ES-I3 (cell line): ENCODE data around the gene CHRM1.
"Not testable (repeated sequence)": the region's sequence is repeated elsewhere in the genome, so short reads cannot be mapped to it uniquely, and the experiment has no call there.

Source experiments
- H3K36me3 ChIP-seq: 2 replicates; pipeline ENCODE4 v1.6.1; 2013; ENCODE audit warnings: mild to moderate bottlenecking, low read length, control low read depth, moderate library complexity; ENCODE audit not compliant: insufficient read depth
- H3K4me1 ChIP-seq: 2 replicates; pipeline ENCODE4 v1.6.1; 2013; ENCODE audit warnings: mild to moderate bottlenecking, control low read depth, low read length; ENCODE audit not compliant: insufficient read depth
- H3K9ac ChIP-seq: 2 replicates; pipeline ENCODE4 v1.6.1; 2013; ENCODE audit warnings: low read depth, mild to moderate bottlenecking, low read length, moderate library complexity
- H3K9me3 ChIP-seq: 2 replicates; pipeline ENCODE4 v1.6.1; 2013; ENCODE audit warnings: mild to moderate bottlenecking, low read length, moderate library complexity; ENCODE audit not compliant: control insufficient read depth, insufficient read depth

Gene CHRM1

DNA sequence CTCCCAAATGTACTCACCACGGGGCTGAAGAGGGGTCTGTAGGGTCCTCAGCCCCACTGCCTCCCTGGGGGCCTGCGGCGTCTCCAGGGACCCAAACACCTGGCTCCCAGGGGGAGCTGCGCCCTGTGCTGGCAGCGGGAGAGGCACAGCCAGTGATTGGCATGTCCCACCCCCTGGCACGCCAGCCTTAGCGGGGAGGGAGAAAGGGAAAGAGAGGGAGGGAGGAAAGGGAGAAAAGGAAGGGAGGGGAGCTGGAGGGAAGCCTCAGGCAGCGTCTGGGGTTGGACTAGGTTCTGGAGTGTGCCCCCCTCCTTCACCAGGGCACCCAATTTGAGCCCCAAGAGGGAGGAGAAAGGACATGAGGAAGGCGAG is at the start of gene CHRM1:
Gene CHRM1 (minus strand): TSS at position 163 of the 372 bp plus-strand sequence. CDS start 10,263 bp downstream, outside the sequence.
- no peak within 1 kb of the TSS for H3K9ac ChIP-seq
- H3K9me3 ChIP-seq = no peaks in the 10 kb centered on the region
- peaks cover 3% of the 10 kb centered on the region; the same call in 1 of the 2 replicates for H3K4me1 ChIP-seq
- H3K36me3 ChIP-seq = no peaks in the 10 kb centered on the region

DNA sequence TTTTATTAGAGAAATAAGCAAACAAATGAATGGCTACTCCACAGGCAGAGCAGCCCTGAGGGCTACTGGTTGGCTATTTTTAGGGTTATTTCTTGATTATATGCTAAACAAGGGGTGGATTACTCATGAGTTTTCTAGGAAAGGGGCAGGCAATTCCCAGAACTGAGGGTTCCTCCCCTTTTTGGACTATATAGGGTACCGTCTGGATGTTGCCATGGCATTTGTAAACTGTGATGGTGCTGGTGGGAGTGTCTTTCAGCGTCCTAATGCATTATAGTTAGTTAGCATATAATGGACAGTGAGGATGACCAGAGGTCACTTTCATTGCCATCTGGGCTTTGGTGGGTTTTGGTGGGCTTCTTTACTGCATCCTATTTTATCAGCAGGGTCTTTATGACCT is 44.4 kb upstream of the CHRM1 start:
- no peaks in the 10 kb centered on the region; the same call in 1 of the 2 replicates for H3K9me3 ChIP-seq
- no peaks in the 10 kb centered on the region for H3K36me3 ChIP-seq
- no peak overlapping the region for H3K9ac ChIP-seq
- no peaks in the 10 kb centered on the region for H3K4me1 ChIP-seq

GRCh38 chr11:62962391-62962790 is 41.2 kb upstream of the CHRM1 start:
- Histone ChIP-seq H3K9me3 (no peaks in the 10 kb centered on the region; the same call in 1 of the 2 replicates), H3K36me3 (no peaks in the 10 kb centered on the region), H3K9ac (no peak overlapping the region), H3K4me1 (no peaks in the 10 kb centered on the region)

DNA sequence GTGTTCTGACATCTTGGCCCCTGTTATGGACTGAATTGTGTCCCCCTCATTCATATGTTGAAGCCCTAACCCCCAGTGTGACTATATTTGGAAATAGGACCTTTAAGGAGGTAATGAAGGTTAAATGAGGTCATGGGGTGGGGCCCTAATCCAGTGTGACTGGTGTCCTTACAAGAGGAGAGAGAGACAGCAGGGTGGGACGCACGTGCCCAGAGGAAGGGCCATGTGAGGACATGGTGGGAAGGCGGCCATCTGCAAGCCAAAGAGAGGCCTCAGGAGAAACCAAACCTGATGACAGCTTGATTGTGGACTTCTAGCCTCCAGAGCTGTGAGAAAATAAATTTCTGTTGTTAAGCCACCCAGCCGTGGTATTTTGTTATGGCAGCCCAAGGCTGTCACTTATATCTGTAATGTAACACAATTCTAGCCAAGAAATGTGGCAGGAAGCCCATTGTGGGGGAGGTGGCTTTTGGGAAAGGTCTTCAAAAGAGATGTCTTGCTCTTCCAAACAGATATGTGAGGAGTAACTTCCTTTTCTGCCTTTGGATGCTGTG is 39.9 kb upstream of the CHRM1 start:
- Histone ChIP-seq H3K4me1 (no peaks in the 10 kb centered on the region), H3K36me3 (no peaks in the 10 kb centered on the region), H3K9ac (no peak overlapping the region), H3K9me3 (no peaks in the 10 kb centered on the region)

GRCh38 chr11:62959422-62959980 is 38.3 kb upstream of the CHRM1 start:
- Histone ChIP-seq H3K4me1 (no peaks in the 10 kb centered on the region), H3K9me3 (no peaks in the 10 kb centered on the region), H3K36me3 (no peaks in the 10 kb centered on the region), H3K9ac (no peak overlapping the region)

DNA sequence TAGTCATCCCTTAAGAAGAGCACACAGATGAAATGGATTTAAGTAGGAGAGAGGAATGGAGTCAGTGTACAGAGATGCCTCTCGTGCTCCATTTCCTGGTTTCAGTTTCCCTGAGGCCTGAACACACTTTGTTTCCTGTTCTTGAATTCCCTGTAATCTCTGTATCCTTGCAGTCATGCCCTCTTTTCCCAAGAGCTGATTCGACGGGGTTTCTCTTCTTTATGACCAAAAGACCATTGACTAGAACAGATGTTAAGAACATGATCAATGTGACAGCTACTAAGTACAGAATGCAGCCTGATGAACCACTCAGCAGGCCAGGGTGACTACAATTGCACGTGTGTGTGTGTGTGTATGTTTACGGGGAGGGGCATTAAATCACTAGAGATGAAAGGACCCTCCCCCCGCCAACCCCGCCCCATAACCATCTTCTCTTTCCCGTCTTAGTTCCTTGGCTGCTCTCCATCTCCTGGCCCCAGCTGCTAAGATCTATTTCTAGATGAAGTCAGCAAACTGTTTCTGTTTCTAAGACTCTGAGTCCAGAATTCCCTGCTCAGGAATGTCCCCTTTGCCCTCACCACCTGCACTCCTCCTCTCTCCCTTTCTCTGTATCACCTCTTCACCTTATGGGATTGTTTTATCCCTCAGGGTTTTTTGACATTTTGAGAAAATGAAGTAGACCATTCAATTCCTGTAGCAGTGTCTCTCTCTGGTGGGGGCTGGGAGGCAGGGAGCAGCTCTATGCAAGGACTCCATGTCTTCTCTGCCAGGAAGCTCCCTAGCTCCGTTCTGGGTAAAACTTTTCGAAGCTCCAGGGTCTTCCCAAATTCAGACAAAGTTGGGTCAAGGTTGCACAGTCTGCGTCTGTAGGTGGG is 37.6 kb upstream of the CHRM1 start:
- Histone ChIP-seq H3K36me3 (no peaks in the 10 kb centered on the region), H3K4me1 (no peaks in the 10 kb centered on the region), H3K9me3 (no peaks in the 10 kb centered on the region), H3K9ac (no peak overlapping the region)

DNA sequence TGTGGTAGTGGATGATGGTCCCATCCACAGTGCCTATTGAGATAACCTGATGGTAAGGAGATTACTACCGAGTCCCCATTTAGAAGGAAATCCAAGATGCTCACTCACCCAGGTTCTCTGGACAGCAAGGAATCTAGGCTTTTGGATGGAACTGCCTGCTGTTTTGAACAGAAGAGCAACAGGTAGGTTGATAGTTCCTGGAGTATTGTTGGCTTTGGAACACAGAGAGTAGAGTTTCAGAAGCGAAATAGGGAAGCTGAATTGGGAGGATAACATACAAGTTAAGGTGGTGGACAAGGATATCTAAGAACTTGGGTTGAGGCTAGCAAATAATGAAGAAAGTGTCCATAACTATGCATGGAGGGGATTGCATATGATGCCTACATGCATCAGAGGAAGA is 36.0 kb upstream of the CHRM1 start:
- Histone ChIP-seq H3K9me3 (no peaks in the 10 kb centered on the region), H3K9ac (no peak overlapping the region), H3K4me1 (no peaks in the 10 kb centered on the region), H3K36me3 (no peaks in the 10 kb centered on the region)

DNA sequence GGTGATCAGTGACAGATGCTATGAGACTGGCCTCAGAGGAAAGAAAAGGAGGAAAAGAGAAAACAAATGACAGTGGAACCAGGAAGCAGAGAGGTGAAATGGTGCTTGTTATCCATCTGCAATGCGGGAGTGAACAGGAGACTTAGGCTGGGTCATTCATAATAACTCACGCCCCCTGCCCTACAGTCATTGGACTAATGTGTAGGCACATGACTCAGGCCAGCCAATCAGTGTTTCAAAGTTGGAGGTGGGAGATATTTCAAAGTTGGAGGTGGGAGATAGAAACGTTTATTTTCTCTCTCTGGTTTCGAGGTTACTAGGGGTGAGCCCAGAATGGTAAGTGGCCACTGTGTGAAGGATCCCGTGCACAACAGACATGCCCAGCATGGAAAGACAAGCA is 33.3 kb upstream of the CHRM1 start:
- no peak overlapping the region for H3K9ac ChIP-seq
- no peaks in the 10 kb centered on the region for H3K4me1 ChIP-seq
- H3K36me3 ChIP-seq = no peaks in the 10 kb centered on the region
- no peaks in the 10 kb centered on the region for H3K9me3 ChIP-seq

DNA sequence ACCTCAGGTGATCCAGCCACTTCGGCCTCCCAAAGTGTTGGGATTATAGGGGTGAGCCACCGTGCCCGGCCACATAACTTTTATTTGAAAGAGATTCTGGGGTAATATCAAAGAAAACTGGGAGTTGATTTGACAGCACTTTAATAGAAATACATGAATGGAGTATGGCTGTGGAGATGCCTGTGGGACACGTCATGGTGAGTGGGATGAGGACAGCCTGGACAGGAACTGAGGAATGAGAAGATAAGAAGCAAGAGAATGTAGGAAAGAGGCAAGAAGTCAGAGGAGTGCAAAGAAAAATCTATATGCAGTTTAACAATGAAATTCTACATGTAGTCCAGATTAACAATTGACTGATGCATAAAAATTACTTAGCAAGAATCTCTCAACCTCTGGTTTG is 32.6 kb upstream of the CHRM1 start:
- Histone ChIP-seq H3K9ac (no peak overlapping the region), H3K4me1 (no peaks in the 10 kb centered on the region)

DNA sequence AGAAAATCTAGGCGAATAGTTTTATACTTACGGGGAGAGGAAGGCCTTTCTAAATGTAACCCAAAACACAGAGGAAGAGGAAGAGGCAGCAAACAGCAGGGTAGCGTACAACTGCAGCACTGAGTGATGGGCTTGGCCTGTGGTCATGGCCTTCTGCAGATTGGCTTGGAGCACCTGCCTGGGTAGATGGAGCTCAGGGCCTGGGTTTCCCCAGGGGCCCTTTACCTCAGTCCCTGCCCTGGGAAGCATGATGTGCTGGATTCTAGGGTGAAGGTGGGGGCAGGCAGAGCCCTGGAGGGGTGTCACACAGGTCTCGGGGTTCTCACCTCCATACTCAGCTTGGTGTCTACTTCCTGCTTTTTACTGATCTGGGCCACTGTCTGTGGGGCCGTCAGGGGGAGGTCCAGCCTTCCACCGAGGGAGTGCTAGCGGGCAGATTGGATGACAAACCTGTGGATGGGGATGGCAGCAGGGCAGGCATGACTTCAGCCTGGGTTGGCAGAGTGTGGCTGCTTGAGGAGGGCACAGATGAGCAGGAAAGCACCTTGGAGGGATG is 27.7 kb upstream of the CHRM1 start:
- Histone ChIP-seq H3K4me1 (no peaks in the 10 kb centered on the region), H3K9me3 (no peaks in the 10 kb centered on the region), H3K9ac (no peak overlapping the region), H3K36me3 (no peaks in the 10 kb centered on the region)

More for the DNA sequence above, 32.6 kb upstream of the CHRM1 start:
- H3K36me3 ChIP-seq = no peaks in the 10 kb centered on the region
- H3K9me3 ChIP-seq = no peaks in the 10 kb centered on the region

GRCh38 chr11:62945538-62945937 is 24.4 kb upstream of the CHRM1 start:
- not testable (repeated sequence) for H3K36me3 ChIP-seq, H3K4me1 ChIP-seq, H3K9me3 ChIP-seq, H3K9ac ChIP-seq

- not testable (repeated sequence) for H3K4me1 ChIP-seq, H3K9ac ChIP-seq, H3K36me3 ChIP-seq, H3K9me3 ChIP-seq
Observed at GRCh38 chr11:62937528-62937927, 16.4 kb upstream of the CHRM1 start.

DNA sequence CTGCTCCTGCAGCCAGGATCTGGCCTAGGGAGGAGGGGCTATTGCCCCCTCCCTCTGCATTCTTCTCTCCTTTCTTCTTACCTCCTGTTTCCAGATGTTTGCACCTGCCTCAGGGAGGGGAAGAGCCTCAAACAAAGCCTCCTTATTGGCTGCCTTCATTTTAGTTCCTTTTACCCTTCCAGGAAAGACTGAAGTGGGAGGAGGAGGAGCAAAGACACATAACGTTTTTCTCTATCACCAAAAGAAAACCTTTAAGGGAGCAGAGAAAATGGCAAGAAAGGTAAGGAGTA is 13.3 kb upstream of the CHRM1 start:
- H3K36me3 ChIP-seq = no peaks in the 10 kb centered on the region
- H3K4me1 ChIP-seq = peaks cover 16% of the 10 kb centered on the region
- H3K9ac ChIP-seq = no peak overlapping the region
- H3K9me3 ChIP-seq = no peaks in the 10 kb centered on the region; the same call in 1 of the 2 replicates

GRCh38 chr11:62933750-62934495 is 12.8 kb upstream of the CHRM1 start:
- Histone ChIP-seq H3K9me3 (no peaks in the 10 kb centered on the region; the same call in 1 of the 2 replicates), H3K4me1 (peaks cover 16% of the 10 kb centered on the region), H3K9ac (no peak overlapping the region), H3K36me3 (no peaks in the 10 kb centered on the region)
